Skin of body (tissue), 2 donors: ENCODE results near the gene CCN5. TPM values are rescaled to one million over a fixed set of nuclear protein-coding genes. Genes with fewer than 3 reads are reported as not detected.
"Not testable (repeated sequence)": the region's sequence is repeated elsewhere in the genome, so short reads cannot be mapped to it uniquely, and the experiment has no call there.

ENCODE experiments used
- DNase-seq: peaks from one replicate; lab custom pipeline; 2025; lab: John Stamatoyannopoulos, UW
- total RNA-seq: library from RNA; depleted of rRNA; stranded (reverse); fragments of >200 nt; gene quantifications from one replicate; pipeline ENCODE4 v1.2.3, GENCODE V29; 2014

Gene CCN5
- total RNA-seq, 1 donor from 2014 or later: 0.20 TPM

DNA sequence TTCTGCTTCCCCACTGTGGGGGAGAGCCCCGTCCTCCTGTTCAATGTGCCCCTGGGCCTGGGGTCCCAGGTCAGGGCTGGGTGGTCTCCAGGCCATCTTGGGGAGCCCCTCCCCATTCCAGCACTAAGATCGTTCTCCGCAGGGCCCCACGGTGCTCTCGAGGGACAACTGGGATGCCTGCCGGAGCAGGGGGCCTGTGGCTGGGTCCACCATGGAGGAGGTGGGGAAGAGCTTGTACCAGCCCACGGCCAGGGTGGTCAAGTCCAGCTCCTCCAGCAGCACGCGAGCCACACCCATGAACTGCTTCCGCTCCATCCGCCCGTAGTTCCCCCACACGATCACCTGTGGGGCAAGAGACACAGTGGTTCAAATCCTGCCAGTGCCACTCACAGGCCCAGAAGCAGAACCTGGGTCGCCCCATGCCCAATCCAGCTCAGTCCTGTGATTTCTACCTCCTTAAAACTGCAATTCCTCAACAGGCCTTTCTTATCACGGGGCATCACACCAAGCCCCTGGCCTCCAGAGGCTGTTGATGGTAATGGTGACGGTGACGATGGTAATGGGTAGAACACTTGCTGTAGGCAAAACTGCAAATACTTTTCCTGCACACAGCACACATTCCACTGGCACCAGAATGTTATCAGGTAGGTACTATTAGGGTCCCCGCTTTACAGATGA lies 41.0 kb downstream of the CCN5 start:
- no peak for DNase-seq

DNA sequence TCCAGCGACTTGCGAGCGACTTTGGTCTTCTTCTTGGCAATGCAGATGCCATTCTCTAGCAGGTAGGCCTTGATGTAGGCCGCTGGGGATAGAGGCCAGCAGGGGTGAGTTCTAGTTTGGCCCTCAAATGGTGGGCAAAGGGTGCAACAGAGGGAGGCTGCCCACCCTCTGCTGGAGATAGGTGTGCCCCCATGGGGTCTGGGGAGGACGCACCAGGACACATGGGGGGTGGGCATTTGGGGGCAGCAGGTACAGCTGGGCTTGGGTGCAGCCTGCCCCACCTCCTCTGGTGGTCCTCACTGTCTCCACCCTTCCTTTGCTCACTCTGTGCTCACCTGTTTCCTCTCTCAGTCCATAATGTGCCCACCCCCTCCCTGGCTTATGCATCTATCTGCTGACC lies 41.8 kb downstream of the CCN5 start:
- no peak for DNase-seq

DNA sequence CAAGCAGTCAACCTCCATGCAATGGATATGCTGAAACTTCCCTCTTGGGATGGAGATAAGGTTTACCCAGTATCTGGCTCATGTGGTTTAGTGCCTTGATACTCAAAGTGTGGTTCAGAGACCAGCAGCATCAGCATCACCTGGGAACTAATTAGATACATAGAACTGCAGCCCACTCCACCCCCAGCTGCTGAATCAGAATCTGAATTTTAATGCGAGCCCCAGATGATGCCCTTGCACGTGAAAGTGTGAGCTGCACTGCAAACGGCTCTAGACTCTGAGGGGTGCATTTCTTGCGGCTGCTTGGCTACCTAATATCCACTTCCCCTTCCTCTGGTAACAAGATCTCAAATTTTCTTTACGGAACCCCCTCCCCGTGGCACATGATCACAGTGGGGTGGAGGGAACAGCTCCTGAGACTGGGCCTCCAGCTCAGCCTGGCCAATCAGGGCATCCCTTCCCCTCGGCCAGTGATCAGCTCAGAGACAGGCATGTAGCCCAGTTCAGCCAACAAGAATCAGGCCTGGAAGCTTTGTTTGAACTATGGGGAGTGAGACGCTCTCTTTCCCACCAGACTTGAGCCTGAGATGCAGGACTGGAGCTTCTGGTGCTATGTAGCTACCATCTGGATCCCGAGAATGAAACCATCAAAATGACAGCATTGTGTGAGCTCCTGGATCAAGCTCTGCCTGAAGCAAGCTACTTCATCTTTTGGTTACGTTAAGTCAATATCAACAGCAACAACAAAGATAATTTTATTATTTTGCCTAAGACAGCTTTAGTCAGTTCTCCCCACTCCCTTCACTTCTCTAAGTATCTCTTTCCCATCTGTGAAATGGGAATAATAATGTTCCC lies 43.3 kb downstream of the CCN5 start:
- DNase-seq: no peak

DNA sequence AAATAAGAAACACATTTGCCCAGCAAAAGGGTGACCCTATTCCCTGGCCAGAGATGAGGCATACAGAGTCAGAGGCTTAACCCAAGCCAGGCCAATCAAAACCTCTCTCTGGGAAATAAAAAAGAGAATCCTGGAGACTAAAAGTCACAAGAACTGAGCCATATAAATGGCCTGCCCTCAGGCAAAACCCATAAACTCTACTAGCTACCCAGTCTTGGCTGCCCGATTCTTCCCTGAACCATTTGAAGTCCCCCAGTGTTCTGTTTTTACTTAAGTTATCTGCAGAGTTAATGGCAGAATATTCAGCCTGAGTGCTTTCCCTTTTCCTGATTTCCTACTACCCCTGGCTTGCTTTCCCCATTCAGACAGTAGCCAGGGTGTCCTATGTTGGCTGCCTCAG lies 44.4 kb downstream of the CCN5 start:
- no peak for DNase-seq

DNA sequence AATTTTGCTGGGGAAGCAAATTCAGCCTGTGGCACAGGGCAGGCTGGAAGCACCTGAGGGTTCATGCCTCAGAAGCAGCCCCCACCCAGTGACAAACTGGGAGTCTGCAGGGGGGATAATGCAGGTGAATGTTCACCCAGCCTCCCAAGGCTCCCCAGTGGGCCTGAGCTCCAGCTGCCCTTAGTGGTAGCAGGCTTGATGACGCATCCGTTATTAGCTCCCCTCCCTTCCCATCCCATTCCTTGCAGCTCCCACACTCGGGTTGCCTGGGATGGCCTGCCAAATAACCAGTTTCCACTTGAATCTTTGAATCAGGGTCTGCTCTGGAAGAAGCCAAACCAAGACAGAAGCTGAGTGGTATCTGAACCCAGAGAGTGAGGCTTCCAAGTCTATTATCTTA lies 46.3 kb downstream of the CCN5 start:
- no peak for DNase-seq

DNA sequence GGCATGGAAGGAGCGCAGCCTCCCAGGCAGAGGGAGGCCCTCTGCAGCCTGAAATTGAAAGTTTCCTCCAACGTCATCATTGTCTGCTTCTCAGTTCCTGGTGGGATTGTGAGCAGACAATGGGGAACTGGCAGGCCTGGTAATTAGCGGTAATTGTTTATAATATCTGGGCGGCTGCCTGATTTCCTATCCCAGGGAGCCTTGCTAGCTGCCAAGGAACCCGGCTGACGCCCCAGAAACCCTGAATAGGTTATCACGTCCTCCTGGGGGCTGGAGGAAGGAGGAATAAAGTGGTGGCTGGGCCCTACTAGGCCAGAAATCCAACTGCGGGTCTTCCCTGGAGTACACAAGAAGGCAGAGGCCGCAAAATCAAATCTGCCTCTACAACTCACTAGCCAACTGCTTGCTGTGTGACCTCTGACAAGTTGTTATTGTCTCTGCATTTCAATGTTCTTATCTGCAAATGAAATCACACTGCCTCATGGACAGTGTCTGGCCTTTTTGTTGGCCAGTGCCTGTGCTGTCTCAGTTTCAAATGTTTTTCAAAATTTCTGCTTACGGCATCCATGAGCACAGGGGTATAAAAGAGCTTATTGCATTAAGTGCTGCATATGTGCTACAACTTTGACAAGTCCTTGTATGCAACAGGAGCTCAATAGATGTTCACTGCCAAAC lies 47.4 kb downstream of the CCN5 start:
- no peak for DNase-seq

DNA sequence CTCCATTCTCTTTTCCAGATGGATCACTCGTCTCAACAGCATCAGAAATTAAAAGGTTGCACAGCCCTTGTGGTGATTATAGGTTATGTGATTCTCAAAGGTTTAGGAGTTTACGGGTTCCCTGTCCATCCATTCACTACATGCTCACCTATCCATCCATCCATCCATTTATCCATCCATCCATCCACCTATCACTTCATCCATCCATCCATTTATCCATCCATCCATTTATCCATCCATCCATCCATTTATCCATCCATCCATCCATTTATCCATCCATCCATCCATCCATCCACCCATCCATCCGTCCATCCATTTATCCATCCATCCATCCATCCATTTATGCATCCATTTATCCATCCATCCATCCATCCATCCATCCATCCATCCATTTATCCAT lies 48.6 kb downstream of the CCN5 start:
- DNase-seq: not testable (repeated sequence)

DNA sequence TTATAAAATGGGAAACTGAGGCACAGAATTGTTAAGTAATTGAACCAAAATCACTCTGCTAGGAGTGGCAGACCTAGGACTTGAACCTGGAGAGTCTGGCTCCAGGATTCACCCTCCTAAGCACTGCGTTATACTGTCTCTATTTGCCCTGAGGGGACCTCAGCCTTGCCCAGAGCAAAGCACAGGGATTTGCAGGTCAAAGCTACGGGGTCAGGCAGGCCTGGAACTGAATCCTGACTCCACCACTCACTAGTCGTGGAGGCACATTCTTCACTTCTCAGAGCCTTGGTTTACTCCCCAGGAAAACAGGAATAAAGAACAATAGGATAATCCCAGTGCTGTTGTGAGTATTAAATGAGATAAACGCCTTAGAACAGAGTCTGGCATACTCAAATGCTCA lies 49.9 kb downstream of the CCN5 start:
- no peak for DNase-seq

DNA sequence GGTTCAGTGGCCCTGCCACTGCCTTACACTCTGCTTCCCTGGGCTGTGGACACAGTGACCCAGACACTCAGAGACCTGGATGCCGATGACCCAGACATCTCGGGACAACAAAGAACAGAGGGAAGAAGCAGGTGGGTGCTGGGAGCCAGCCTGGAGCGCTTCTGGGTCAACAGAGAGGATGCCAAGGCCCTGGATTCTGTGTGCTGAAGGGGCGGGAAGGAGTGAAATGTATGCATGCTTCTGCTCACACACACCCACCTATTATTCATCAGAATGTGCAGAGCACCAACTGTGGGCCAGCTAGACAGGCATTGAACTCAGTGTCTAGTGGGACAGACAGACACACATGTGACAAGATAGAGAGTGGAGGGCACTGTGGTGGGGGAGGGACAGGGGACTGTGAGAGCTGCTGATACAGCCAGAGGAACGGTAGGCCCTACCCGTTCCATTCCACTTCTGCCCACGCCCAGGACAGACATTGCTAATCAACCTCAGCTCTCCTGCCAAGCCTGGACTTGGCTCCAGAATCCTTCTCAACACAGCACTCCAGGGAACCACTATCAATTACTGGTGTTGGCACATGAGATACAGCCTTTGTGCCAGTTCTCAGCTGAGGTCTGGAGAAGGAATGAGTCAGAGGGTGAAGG lies 50.7 kb downstream of the CCN5 start:
- no peak for DNase-seq

DNA sequence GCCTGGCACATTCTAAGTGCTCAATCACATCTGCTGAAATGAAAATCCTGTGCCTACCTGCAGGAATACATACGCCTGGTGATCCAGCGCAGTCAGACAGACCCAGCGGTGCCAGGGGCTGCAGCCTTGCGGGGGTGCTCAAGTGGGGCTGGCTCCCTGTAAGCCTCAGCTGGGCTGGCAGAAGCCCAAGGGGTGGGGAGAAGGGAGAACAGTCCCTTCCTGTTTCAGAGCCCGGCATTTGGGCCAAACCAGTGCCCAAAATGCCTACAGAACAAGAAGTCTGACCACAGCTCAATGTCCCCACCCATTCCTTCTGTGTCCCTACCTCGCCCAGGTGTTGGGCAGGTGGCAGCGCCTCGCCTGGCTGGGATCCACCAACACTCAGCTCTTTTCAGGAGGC lies 53.1 kb downstream of the CCN5 start:
- no peak for DNase-seq

DNA sequence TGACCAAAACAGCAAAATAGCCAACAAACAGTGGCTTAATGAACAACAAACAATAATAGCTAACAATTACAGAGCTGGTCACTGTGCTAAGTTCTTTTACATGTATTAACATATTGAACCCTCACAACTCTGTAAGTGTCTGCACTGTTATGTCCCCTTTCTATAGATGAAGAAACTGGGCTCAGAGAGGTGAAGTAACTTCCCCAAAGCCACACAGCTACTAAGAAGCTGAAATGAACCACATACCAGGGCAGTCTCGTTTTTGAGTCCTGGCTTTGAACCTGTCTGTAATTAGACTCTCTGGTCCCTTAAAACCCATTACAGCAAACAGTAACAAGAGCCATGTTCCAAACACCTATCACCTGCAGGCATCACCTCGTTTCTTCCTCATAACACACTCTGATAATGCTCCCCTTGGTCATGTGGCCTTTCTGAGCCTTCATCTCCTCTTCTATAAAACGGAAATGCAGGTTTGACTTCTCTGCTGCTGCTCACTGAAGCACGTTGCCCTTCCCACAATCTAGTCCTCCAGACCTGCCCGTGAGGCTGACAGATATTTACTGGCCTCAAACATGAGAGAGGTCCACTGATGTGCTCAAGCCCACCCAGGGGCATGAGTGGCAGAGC lies 53.8 kb downstream of the CCN5 start:
- no peak for DNase-seq

DNA sequence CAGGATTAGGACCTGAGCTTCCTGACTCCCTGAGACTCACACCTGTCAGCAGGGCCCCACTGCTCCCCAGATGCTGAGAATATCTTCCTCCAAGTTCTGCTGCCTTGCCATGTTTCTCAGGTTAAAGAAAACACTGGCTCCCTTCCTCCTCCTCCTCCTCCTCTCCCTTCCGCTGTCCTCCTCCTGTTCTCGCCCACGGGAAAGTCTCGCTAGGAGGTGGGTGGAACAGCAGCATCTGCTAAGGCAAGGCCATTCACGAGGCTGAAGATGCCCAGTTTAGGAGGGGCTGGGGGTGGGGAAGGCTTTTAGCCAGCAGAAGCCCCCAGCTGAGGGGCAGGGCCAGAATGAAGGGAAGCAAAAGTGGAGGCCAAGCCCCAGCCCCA lies 54.3 kb downstream of the CCN5 start:
- no peak for DNase-seq

DNA sequence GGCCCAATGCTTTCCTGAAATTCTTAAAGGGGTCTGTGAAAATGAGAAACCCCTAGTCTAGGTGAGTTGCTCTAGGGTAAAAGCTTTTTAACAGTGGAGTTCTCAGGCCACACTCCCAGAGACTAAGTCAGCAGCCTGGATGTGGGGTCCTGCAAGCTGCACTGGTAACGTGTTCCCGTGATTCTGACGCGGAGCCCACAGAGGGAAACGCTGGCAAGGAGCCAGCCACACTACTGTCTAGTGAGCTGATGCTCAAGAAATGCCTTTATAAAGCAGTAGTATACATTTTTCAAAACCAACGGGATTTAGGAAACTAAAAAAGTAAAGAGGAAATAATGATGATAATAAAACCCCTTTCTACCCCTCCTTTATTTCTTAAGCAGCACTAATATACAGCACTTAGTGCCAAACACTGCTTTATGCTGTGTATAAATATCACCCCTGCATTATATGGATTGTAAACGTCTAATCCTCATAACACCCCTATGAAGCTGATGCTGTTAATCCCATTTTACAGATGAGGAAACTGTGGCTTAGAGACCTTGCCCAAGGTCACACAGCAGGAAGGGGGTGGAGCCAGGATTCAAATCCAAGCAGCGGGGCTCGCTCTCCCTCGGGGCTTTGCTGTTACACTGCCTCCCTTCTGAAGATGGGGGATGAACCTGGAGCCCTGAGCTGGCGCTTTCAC lies 55.5 kb downstream of the CCN5 start:
- no peak for DNase-seq

DNA sequence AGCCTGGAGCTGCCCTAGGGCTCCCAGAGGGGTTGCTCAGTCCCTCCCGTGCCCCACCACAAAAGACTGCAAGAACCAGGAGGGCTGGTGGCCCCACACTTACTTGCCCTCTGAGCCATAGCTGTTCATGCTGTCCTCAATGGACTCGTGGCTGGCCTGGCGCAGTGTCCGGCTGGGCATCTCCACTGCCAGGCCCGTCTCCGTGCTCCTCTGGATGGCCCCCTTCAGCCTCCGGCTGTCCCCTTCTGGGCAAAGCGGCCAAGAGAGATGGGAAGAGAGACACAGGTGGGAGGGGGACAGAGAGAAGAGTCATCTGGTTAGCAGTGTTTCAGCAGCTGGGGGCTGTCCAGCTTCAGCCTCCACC lies 56.0 kb downstream of the CCN5 start:
- DNase-seq: no peak

DNA sequence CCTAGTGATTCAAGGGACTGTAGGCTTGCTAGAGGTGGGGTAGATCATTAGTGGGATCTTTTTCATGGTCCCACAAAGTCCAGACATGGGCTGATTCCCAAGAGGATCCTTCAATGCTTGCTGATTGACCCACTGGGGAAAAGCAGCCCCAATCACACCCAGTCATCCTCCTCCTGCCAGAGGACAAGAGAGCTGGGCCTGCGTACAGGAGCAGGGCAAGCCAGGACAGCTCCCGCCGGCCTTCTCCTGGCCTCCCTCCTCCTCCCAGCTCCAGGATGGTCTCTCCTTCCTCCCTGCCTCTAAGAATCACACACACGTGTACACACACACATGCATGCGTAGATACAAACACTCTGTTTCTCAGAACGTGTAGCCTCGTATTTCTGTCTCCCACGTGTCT lies 57.5 kb downstream of the CCN5 start:
- DNase-seq: no peak

DNA sequence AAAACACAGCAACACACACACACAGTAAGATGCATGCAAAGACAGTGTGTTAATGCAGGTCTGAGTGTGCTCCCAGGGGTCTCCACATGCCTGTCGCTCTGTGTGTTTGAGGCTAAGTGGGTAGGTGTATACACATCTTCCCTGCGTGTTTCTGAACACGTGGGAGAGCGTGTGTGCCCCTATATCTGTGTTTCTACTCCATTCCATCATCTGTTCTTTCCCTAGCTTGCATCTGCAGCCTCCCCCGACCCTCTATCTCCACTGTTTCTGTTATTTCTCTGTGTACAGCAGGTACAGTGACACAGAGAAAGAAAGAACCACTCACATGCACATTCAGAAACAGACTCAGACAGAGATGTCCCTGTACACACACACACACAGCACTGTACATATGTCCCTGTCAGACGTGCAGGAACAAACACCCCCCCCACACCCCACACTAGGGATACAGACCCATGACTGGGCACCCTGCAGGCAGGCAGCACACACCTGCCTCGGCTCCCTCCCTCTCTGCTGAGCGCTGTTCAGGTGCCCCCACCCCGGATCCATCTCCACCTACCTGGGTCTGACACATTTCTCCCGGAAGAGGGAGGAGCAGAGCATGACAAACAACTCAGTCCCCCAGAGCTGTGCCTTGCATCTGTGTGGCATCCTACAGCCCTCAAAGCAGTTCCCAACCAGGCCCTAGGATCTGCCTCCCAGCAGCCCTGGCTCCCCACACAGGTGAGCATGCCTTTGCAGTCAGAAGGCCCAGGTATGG lies 58.1 kb downstream of the CCN5 start:
- no peak for DNase-seq

DNA sequence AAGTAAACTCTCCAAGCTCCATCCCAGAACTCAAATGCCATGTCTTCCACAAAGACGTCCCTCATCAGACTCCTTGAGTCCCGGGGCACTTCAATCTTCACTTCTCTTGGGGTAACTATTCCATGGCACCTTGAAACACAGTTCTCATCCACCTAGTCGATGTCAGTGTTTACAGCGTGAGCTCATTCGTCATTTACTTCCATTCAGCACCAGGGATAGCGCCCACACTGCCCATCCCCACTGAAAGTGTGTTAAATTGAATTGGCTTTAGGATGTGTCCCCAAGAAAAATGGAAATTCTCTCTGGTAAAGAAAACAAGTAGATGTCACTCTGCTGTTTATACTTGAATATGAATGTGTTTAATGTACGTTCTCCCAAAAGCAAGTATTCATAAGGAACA lies 61.8 kb downstream of the CCN5 start:
- no peak for DNase-seq
